HG03135 (cell line): ENCODE data around the gene CEP57L1.
"Not testable (repeated sequence)": the region's sequence is repeated elsewhere in the genome, so short reads cannot be mapped to it uniquely, and the experiment has no call there.

ENCODE experiments used
- ATAC-seq: cut with Tn5 transposase; IDR thresholded peaks from one replicate; pipeline ENCODE4 v1.9.1; 2021; ENCODE audit warnings: mild to moderate bottlenecking, moderate library complexity; ENCODE audit not compliant: unreplicated experiment

The CEP57L1 gene

DNA sequence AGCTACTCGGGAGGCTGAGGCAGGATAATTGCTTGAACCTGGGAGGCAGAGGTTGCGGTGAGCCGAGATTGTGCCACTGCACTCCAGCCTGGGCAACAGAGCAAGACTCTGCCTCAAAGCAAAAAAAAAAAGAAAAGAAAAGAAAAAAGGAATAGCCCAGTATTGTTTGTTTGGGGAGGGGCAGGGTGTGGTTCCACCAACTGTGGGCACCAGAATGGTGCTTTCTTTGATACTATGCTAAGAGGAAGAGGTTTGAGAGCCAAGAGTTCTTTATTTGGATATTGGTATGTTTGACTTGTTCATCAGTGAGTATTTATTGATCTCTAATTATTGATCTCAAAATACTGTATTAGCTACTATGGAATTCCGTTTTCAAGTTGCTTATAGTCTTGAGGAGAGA is 72.3 kb downstream of the CEP57L1 start:
- no peak for ATAC-seq

DNA sequence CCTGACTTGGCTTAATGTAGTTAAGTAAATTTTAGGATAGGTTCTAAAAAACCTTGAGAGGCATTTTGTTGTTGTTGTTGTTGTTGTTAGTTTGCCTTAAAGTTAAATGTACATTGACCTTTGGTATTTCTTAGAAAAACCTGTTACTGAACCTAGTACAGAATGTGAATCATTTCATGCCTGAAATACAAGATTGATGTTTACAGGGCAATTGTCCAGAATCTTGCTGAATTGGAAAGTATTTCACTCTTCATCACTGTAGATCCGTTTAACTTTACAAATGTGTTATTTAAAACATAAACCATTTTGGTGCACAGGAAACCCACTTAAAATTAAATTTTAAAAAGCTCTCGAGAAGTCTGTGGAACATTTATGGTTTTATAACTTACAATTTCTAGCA is 75.0 kb downstream of the CEP57L1 start:
- no peak for ATAC-seq

DNA sequence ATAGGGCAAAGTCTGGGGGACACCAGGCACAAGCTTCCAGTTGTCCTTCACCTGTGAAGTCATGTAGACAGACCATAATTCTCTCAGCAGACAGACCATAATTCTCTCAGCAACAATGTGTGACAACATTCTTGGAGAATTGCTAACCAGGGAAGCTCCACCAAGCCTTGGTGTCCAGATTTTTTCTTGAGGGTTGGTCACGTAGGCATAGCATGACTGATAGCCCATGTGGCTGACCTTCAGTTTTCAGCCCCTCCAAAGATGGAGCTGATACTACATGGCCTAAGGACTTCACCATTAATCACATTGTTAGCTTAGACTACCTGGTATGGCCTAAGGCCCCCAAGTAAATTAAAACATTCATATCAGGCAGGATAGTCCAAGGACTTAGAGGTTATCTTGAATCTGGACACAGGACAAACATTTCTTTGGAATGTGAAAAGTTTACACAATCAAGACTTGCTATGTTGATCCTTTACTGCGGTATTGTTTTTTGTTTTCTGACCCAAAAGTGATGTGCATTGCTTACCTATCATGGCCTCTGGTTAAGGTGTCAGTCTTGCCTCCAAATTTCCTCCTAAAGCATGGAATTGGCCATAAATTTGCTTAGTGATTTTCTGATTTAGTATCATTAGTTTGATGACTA is 76.9 kb downstream of the CEP57L1 start:
- ATAC-seq: no peak

DNA sequence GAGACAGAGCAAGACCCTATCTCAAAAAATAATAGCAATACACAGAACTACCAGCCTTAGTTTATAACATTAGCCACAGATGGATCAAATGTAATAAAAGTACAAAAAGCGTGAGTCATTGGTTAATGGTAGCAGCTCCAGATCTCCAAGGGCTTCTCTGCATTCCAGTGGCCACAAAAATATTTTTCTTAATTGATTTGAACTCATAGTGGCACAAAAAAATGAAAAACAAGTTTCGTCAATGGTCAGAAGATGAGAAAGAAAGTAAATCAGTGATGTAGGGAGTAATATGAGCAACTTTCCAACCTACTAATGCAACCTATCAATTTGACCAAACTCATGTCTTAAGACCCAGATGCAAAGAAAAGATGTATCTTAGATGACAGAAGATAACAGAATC is 79.6 kb downstream of the CEP57L1 start:
- no peak for ATAC-seq

DNA sequence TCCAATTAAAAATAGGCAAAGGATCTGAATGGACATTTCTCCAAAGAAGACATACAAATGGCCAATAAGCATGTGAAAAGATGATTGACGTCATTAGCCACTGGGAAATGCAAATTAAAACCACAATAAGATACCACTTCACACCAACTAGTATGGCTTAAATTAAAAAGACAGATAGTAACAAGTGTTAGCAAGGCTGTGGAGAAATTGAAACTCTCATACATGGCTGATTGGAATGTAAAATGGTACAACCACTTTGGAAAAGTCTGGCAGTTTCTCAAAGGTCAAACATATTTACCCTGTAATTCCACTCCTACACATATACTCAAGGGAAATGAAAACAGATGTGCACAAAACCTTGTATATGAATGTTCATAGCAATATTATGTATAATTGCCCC is 83.6 kb downstream of the CEP57L1 start:
- ATAC-seq: no peak

DNA sequence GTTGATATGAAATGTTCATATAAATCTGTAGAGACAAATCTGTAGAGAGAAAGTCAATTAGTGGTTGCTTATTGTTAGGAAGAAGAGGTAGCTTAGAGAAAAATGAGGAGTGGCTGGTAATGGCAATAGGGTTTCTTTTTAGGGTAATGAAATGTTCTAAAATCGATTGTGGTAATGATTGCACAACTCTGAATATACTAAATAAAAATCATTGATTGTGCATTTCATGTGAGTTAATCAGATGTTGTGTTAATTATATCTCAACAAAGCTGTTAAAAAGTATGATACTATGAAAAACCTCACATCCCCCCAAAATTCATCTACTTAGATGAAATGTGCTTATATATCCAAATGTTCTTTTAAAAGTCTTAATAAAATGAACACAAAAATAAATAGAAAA is 84.2 kb downstream of the CEP57L1 start:
- ATAC-seq: no peak

DNA sequence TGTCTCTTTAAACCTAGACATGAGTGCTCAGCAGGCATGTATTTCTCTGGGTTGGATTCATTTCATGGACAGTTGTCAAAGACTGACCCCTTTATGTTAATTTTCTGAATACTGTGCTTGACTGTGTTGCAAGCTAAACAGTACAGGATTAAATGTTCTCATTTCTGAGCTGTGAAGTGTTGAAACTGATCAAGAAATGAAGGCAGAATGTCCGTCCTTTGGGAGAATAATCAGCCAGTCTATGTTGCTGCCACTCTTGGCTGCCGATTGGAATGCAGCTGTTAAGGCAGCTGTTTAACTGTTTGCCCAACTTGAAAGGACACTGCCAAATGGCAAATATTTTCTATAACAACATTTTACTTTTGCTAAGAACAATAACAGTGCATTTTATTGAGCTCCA is 87.3 kb downstream of the CEP57L1 start:
- no peak for ATAC-seq

DNA sequence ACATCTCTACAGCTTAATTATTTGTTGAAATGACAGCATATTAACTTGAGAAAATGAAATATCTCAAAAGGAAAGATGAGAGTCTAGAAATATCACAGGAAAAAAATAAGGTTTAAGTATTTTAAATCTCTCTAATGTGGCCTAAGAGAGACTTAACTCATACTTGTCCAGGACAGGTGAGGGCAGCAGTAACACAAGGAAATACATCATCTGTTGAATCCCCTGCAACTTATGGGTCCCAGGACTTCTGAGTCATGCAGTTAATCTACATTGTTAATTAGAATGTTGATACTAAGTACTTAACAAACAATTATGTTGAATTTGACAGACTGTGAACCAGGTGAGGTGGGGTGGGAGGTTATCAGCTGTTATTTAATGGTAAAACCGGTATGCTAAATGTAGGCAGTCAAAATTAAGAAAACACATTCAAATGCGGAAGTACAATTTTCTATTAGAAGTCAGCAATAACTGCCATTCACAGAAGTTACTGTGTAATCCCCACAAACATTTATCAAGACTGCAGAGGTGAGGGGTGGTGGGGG is 87.9 kb downstream of the CEP57L1 start:
- no peak for ATAC-seq

DNA sequence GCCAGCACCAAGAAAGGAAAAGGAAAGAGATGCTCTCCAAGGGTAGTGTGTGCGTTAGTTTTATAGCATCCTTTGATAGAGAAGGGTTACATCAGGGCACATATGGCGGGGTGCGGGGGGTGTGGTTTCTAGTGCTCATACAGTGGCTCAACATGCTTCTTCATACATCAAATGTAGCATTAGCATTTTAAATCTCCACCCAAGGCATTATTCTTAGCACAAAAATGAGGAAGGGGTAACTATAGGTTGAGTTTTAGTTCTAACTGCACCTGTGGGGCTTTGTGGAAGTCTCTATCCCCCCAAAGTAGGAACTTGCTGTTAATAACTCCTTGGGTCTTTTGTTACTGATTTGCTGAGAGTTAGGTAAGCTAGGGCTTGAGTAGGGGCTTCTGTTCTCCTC is 89.3 kb downstream of the CEP57L1 start:
- no peak for ATAC-seq

DNA sequence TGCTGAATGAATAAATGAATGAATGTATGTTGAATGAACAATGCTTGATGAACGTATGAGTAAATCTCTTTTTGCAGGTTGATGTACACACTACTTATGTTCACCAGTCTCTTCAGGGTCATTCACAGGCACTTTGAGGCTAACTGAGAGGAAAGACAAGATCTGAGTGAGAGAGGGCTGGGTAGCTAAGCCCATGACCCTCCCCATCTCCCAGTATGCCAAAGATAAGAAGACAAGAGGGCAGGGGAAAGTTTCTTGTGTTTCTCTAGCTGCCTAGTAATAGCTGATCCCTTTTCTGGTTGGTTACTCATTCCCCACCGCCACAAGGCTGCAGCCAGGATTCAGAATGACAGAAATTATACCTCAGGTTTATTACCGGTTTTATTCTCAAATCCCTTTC is 90.7 kb downstream of the CEP57L1 start:
- no peak for ATAC-seq

DNA sequence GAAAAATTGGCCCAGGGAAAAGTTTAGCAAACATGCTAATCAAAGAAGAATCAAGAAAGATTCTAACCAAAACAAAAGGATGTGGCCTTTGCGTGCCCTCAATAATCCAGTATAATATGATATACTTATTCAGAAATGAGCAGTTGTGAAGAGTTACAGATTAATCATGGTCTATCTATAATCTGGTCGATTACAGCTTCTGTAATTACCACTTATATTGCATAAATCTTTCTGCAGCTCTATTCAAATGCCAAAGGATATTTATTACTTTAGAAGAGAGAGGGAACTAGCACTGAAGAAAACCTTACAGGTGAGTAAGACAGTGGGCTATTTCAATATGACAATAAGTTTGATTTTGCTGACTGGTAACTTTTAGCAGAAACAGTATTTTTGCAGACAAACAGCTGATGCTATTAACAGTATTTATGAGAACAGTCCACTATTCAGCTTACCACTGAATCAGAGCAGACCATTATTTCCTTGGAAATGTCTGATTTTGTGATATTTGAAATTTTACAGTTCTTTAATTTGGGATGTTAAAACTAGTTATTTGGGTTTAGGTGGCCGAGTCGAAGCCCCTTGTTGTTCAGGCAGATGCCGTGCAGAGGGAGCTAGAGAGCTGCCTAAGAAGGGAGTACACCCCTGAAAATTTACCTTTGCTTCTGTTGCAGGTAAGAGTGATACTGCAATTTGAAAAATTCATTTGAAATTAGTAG is 92.2 kb downstream of the CEP57L1 start:
- no peak for ATAC-seq

DNA sequence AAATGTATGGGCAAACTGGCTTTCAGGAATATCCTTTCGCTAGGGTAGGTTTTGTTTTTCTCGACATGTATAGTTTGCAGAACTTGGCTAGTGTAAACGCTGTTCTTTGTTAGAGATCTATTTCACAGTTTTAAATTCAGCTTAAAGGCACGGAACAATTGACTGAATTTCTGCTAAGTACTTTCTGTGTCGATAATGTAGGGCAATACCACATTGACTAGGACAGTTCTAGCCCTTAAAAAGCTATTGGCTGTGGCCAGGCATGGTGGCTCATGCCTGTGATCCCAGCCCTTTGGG is 92.8 kb downstream of the CEP57L1 start:
- no peak for ATAC-seq

DNA sequence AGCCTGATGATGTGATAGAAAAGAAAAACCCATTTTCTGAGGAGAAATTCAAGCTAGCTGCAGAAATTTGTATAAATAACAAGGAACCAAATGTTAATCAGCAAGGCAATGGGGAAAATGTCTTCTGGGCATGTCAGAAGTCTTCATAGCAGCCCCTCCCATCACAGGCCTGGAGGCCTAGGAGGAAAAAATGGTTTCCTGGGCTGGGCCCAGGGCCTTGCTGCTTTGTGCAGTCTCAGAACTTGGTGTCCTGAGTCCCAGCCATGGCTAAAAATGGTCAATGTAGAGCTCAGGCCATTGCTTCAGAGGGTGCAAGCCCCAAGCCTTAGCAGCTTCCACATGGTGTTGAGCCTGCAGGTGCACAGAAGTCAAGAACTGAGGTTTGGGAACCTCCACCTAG is 96.1 kb downstream of the CEP57L1 start:
- ATAC-seq: not testable (repeated sequence)

DNA sequence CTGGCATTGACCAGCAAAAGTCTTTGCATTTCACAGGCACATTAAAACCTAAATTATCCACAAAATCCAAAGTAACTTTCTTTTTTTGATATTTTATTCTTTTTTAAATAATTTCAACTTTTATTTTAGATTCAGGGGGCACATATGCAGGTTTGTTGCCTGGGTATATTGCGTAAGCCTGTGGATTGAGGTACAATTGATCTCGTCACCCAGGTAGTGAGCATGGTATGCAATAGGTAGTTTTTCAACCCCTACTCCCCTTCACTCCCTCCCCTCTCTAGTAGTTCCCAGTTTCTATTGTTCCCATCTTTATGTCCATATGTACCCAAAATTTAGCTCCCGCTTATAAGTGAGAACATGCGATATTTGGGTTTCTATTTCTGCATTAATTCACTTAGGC is 97.6 kb downstream of the CEP57L1 start:
- ATAC-seq: no peak

DNA sequence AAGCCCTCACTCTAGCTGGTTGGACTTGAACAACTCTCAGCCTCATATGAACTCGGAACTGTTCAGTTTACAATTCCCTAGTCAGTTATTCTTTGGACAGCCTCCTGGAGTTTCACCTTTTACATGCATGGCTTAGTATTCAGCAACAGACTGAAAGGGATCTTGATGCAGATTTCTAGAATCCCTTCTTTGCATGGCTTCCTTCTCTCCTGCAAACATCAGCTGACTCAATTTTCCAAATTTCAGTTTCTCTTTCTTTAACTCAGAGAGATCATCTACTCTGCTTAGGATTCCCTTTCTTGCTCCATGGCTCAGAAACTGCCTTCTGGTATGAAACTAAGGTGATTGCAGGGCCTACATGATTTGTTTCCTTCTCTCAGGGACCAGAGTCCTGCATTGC is 99.6 kb downstream of the CEP57L1 start:
- no peak for ATAC-seq

DNA sequence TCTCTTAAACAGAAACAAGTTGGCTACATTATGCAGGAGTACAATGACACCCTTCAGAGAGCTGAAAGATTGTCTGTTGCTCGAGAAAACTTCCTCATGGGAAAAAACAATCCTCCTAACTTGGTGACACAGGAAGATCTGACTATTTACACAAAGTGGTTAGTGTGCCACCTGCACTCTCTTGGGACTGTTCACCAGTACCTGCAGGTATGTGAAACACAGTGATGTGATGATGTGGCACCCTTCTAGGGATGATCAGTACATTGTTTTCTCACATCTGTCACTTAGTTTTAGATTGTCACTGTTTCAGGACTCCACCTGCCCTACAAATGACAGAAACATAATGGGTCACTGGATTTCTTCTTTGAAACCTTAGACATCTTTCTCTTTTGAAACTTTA is 101.8 kb downstream of the CEP57L1 start:
- no peak for ATAC-seq

DNA sequence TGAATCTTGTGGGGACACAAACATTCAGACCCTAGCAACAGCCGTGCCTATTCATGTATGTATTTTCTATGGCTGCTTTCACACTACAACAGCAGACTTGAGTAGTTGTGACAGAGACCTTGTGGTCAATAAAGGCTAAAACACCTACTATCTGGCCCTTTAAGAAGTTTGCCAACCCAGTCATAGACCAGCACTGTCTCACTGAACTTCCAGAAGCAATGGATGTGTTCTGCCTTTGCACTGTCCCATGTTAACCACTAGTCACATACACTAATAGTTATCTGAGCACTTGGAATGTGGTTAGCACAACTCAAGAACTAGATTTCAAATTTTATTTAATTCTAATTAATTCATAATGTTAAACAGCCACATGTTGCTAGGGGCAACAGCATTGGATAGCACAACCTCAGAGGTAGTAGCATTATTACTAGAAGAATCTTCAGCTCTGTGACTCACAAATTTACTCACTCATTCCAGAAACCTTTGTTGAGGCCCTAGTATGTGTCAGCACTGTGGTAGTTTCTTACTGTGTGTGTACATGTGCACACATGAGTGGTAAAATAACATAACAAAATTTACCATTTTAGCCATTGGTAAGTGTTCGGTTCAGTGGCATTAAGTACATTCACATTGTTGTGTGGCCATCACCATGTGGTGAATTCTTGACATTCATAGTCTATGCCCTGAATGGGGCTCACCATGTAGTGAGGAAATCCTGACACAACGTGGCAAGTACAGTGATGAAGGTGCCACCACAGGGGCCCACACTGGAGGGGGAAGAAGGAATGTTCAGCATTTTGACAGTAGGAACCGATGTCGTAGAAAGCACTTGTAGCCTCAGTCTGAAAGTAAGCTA is 107.3 kb downstream of the CEP57L1 start:
- no peak for ATAC-seq

DNA sequence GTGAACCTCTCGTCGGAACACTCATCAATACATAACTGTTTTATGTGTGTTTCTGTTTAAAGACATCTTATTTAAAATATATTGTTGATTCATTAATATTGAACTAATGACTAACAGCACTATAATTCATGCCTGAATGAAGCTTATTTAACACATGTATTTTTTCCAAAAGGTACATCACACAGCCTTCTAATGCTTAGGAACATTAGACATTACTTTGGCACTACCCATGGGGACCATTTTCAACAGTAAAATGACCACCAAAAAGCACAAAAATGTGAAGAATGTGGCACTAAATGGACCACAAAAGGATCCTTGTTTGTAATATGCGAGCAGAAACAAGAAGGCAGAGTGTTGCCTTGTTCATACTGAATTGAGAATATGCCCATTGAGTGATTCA is 109.2 kb downstream of the CEP57L1 start:
- ATAC-seq: no peak

DNA sequence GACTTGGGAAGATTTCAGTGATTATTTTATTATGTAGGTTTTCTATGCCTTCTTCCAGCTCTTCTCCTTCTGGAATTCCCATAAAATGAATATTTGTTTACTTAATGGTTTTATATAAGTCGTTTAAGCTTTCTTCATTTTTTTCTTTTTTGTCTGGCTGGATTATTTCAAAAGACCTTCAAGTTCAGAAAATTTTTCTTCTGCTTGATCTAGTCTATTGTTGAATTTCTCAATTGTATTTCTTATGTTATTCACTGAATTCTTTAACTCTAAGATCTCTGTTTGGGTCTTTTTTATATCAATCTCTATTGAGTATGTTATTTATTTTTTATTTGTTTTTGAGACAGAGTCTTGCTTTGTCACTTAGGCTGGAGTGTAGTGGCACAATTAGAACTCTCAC is 117.4 kb downstream of the CEP57L1 start:
- no peak for ATAC-seq
